Measurements from ENCODE around the gene NVL. TPM values are rescaled to one million over a fixed set of nuclear protein-coding genes. Genes with fewer than 3 reads are reported as not detected.

The NVL gene
- total and polyA plus RNA-seq, 2 of the 8 experiments (the other 6 are each of a cell fraction or from before 2014, with no cell fraction given), result 22.7 to 45.8 TPM

DNA sequence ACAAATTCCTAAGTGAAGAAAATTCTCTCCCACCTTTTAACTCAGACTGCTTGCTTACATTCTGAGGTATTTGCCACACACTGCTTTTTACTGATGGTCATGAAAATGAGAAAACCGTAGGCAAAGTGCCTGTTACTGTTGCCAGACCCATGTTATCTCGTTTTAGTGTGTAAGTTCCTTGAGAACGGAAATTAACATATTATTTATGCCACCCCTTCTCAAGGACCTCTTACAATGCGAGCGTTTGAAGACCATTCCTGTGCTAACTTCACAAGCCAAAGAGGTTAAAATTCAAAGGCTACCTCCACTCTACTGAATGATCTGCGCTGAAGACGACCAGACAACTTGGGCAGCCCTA is 509 bp downstream of the NVL start:
- peaks cover 8% of the 10 kb centered on the region for H3K23me2 ChIP-seq (ENCODE audit: low read depth, low read length)
- peak overlapping the region; percentile 83; the same call in 1 of the 2 replicates for H2AFZ ChIP-seq (ENCODE audit: low read length)
- H2BK120ac ChIP-seq (replicated peaks; ENCODE audit: low read depth, low read length), result no peak overlapping the region
- no peak overlapping the region for H3K4ac ChIP-seq (replicated peaks; ENCODE audit: insufficient read length, low read depth, low read length)
- ChIA-PET CTCF (ENCODE audit: partially characterized antibody) (interaction anchor here (0.9 to 1.4 kb wide), 2 partner anchors 9 to 213 kb away, joined by 3 to 5 read pairs; no protein-coding TSS in a partner anchor), POLR2A (ENCODE audit: partially characterized antibody) (interaction anchor here (0.5 to 1.9 kb wide), 10 partner anchors 12 to 336 kb away, joined by 3 to 10 read pairs (median 3); partner anchors contain the start of genes CNIH4, FBXO28 and WDR26)
- peak overlapping the region; percentile 69 to 78 for H3K4me2 ChIP-seq (ENCODE audit: insufficient read depth in 1 of 2, low read depth in 2 of 2, low read length in 2 of 2)
- H3K14ac ChIP-seq (ENCODE audit: insufficient read length), result no peak overlapping the region
- peaks cover 0 to 2% of the 10 kb centered on the region in 2 experiments for H4K20me1 ChIP-seq (replicated peaks in 1 of 2; ENCODE audit: control insufficient read depth in 1 of 2, insufficient read depth in 2 of 2, low read length in 2 of 2)
- H3K36me3 ChIP-seq (ENCODE audit: control insufficient read depth in 2 of 4, insufficient read depth in 4 of 4, low read length in 3 of 4), result peaks cover 0 to 7% (median under 1%) of the 10 kb centered on the region in 4 experiments; a peak in 4 of 8 replicates
- H2BK15ac ChIP-seq (ENCODE audit: low read length), result no peak overlapping the region
- H3K79me1 ChIP-seq (ENCODE audit: low read depth, low read length), result peaks cover 3% of the 10 kb centered on the region; the same call in 1 of the 2 replicates
- no peak overlapping the region; the same call in 1 of the 2 replicates for H2BK12ac ChIP-seq (ENCODE audit: low read depth, low read length)
- no peak overlapping the region for H2BK20ac ChIP-seq (ENCODE audit: low read length)
- no peak overlapping the region for H4K91ac ChIP-seq (replicated peaks; ENCODE audit: insufficient read length, low read length)
- H3K27me3 ChIP-seq (replicated peaks in 1 of 4; ENCODE audit: control insufficient read depth in 3 of 4, extremely low read depth in 1 of 4, insufficient read depth in 3 of 4, low read length in 3 of 4), result no peaks in the 10 kb centered on the region
- H3K4me3 ChIP-seq (ENCODE audit: extremely low read depth in 1 of 4, insufficient read depth in 2 of 4, low read depth in 3 of 4, low read length in 4 of 4), result peak overlapping the region; percentile 89 to 100 (median 98)
- no peaks in the 10 kb centered on the region; a peak in 3 of 7 replicates for H3K4me1 ChIP-seq (replicated peaks in 1 of 4; ENCODE audit: control insufficient read depth in 3 of 4, insufficient read depth in 4 of 4, low read length in 3 of 4)
- H3K18ac ChIP-seq (ENCODE audit: extremely low read depth, low read length), result no peak overlapping the region
- peaks cover 17 to 47% of the 10 kb centered on the region in 2 experiments for H3K79me2 ChIP-seq (ENCODE audit: control insufficient read depth in 1 of 2, insufficient read depth in 2 of 2, low read length in 2 of 2)
- FAIRE-seq (no peak), DNase-seq (ENCODE audit: low read depth in 1 of 2, low spot score in 2 of 2) (no peak)
- no peak overlapping the region for H3K23ac ChIP-seq (ENCODE audit: insufficient read length)
- H3K9me3 ChIP-seq (ENCODE audit: insufficient read depth in 2 of 2, low read depth in 1 of 2, low read length in 1 of 2), result no peaks in the 10 kb centered on the region
- peak overlapping the region; percentile 87; the same call in 1 of the 2 replicates for H2BK5ac ChIP-seq (ENCODE audit: low read depth, low read length)
- peak overlapping the region; percentile 99 for H4K8ac ChIP-seq (ENCODE audit: extremely low read depth, insufficient read depth, low read length)
- H4K5ac ChIP-seq (ENCODE audit: insufficient read length, low read depth, low read length), result no peak overlapping the region
- peak overlapping the region; percentile 12 for H3K56ac ChIP-seq (replicated peaks; ENCODE audit: insufficient read length, low read depth, low read length)
- peak overlapping the region; percentile 95 for H3K27ac ChIP-seq (ENCODE audit: low read depth, low read length)
- H2AK5ac ChIP-seq (ENCODE audit: low read depth, low read length), result no peak overlapping the region
- H3K9ac ChIP-seq (replicated peaks in 1 of 4; ENCODE audit: extremely low read depth in 1 of 4, low read depth in 3 of 4, low read length in 3 of 4), result peak overlapping the region; percentile 72 to 93 (median 88)
- TF ChIP-seq RAD21 (IDR thresholded peaks at IDR 0.05 in 1 of 2, conservative IDR thresholded peaks at IDR 0.05 in 1 of 2; ENCODE audit: low read depth in 2 of 2, low read length in 2 of 2), result no peak
- no peak for TF ChIP-seq ATF3 (IDR thresholded peaks at IDR 0.05; ENCODE audit: insufficient read depth, low read depth, low read length)
- no peak for TF ChIP-seq CTCF (IDR thresholded peaks at IDR 0.05; ENCODE audit: control extremely low read depth in 1 of 3, insufficient read depth in 1 of 3, low read depth in 1 of 3, low read length in 3 of 3)
- TF ChIP-seq CHD2 (IDR thresholded peaks at IDR 0.05; ENCODE audit: low read length), result no peak
- 2% methylated on average over 7 of the region's 7 CpGs; no CpG with 5 or more reads in 1 of the 2 experiments for WGBS, 2 experiments (ENCODE audit: extremely low coverage in 1 of 2, insufficient coverage in 1 of 2, insufficient read length in 1 of 2, insufficient replicate concordance in 2 of 2, low coverage in 1 of 2, low lambda C conversion rate in 2 of 2, missing lambda C conversion rate in 1 of 2)

Data from H1 (cell line).